NCI-H460 (cell line): ENCODE data around the gene EPB41L4A. TPM values are rescaled to one million over a fixed set of nuclear protein-coding genes. Genes with fewer than 3 reads are reported as not detected.

ENCODE experiments used
- DNase-seq: peaks from one replicate; pipeline ENCODE4 v3.0.0-alpha.2; 2016; ENCODE audit warnings: low read depth; ENCODE audit errors: extremely low read depth
- small RNA-seq, 2 experiments: library from RNA; depleted of rRNA; stranded (forward); fragments of <200 nt; gene quantifications; one replicate each; pipeline ENCODE3, GENCODE V24; 2014
- total RNA-seq: library from RNA; depleted of rRNA; stranded (reverse); fragments of >200 nt; shearing (Covaris generic); gene quantifications from 2 replicates; pipeline ENCODE4 v1.2.3, GENCODE V29; 2014

Gene EPB41L4A
- total RNA-seq, 1 experiment from 2014 or later, result 0.10 TPM

DNA sequence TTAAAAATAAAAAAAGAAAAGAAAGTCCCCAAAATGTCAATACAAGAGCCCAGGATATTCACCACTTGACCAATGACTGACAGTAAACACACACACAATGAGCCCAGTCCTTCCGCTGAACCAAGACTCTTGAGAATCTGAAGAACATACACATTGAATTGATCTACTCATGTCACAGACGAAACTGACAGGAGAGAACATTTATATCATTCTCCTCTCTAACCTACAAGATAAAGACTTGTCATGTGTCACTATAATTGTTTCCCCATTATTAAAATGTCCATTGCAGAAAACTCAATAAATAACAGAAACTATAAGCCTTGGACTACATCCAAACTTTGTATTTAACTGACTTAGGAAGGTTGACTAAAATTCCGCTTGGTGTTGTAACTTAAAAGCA lies 296.7 kb downstream of the EPB41L4A start:
- no peak for DNase-seq

DNA sequence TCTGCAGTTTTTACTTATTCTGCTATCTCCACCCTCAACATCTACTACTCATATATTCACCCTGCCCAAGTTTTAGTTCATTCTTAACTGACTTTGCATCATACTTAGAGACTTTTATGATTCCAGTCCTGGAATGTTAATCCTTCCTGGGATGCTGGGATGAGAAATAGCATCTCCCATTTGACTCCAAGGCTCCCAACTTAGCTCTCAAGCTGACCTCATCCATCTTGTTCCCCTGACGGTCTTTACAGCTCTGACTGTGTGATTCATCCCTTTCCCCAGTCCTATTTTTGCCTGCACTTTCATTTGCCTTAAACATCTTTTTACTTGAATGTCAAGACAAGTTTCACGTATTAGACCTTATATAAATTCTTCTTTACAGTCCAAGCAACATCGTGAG lies 297.8 kb downstream of the EPB41L4A start:
- DNase-seq, result no peak

DNA sequence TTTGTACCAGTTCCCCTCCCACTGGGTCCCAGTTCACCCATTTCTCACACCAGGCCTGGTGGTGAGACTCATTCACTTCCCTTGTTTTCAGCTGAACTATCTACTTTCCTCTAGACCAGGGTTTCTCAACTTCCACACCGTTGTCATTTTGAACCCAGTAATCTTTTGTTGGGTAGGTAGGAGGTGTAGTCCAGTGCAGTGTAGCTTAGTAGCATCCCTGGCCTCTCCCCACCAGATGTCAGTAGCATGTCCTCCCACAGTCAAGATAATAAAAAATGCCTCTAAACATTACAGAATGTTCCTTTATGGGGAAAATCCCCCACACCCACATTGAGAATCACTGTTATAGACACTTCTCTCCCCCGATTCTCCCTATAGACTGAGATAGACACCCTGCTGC lies 299.1 kb downstream of the EPB41L4A start:
- no peak for DNase-seq

DNA sequence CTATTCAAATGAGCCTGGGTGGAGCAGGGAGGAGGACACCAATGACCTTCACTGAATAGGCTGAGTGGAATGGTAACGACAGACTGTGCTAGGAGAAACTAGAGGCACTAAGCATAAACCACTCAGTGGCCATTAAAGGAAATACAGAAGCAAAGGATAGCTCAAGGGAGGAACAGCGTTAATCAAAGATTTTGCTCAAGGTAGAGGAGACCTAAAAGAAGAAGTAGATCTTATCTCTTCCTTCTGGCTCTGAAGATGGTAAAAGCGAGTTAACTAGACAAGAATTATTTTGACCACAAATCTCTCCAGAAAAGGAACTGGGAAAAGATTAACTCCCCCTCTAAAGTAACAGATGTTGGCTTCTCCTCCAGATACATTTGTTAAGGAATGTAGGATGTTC lies 299.6 kb downstream of the EPB41L4A start:
- no peak for DNase-seq

DNA sequence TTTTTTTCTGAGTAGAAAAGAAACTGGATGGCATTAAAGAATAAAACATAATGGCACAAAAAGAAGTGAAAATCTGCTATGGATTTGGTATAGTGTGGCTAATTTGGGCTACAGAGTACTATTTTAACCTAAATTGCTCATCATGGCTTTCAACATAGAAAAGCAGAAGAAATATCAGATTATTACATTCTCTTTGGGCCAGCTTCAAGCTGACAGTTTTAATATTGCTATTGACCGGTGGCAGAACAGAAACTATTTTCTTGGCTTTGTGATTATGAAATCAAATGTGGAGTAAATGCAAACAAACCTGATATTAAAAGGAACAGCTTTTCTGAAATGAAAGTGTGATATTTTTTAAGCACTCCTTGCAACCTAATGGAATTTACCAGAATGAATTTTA lies 301.5 kb downstream of the EPB41L4A start:
- no peak for DNase-seq

DNA sequence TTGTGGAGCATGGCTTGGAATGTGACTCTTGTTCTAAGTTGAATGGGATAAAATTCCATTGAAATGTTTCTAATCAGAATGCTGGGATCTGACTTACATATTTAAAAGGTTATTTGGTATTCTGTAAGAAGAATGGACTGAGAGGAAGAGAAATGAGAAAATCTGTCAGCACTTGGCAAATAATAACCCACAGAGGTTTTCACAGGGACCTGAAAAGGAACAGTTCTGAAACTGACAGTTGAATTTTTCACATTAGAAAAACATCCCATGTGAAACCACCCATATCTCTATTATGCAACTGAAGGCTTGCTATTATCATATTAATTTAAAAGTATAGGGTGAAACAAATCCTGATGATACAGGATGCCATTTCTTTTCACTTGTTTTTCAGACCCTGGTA lies 302.7 kb downstream of the EPB41L4A start:
- no peak for DNase-seq

DNA sequence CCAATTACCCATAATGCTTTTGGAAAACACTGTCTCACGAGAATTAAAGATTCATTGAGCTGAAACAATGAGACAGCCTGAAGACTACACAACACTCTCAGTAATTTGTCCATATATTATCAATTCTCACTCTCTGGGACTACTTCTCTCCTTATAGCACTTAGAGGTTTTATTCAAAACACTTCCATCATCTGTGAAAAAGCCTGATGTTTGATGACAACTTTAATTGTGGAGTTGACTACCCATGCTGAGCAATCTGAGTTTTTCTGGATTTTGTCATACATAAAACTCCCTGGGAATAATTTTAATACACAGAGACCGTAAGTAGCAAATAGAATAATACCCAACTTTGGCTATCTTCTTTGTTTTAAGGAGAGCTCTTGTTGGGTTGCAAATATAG lies 305.5 kb downstream of the EPB41L4A start:
- no peak for DNase-seq

Small RNAs within 50 kb of the gene (small RNA-seq; reads per million reads assigned to genes)
- gene AC010265.1 (0 reads per million in 2 experiments), gene HMGB3P16 (0 reads per million in 2 experiments), gene SNORA13 (15.3 to 30.8 reads per million in 2 experiments)
